ENCODE data around the gene SLC4A4. TPM values are rescaled to one million over a fixed set of nuclear protein-coding genes. Genes with fewer than 3 reads are reported as not detected.
"Not testable (repeated sequence)": the region's sequence is repeated elsewhere in the genome, so short reads cannot be mapped to it uniquely, and the experiment has no call there.

The SLC4A4 gene
- total and polyA plus RNA-seq, 4 donors, result 0.13 to 6.2 (median 2.9) TPM

- DNase-seq, result peak in 1 of 2 donors; percentile 63
- peak; percentile 46 for ATAC-seq (ENCODE audit: low FRiP score)
- Histone ChIP-seq H3K9me3 (ENCODE audit: control insufficient read depth, low read length) (no peaks in the 10 kb centered on the region), H3K4me1 (ENCODE audit: control insufficient read depth in 1 of 2, insufficient read depth in 2 of 2, low read length in 2 of 2) (peaks cover 2 to 3% of the 10 kb centered on the region in 2 donors), H3K36me3 (ENCODE audit: control insufficient read depth in 1 of 2, insufficient read depth in 2 of 2, low read length in 1 of 2) (no peaks in the 10 kb centered on the region), H3K27ac (ENCODE audit: low read depth in 1 of 2, low read length in 2 of 2) (no peak overlapping the region), H3K4me3 (ENCODE audit: low read length in 2 of 2) (no peak overlapping the region), H3K27me3 (ENCODE audit: control insufficient read depth in 1 of 2, insufficient read depth in 2 of 2, low read length in 1 of 2) (no peaks in the 10 kb centered on the region)
- intact Hi-C loops (cut with DNase I), result loop anchor here in 1 of 2 donors (10.0 kb wide), 1 partner anchor 154 kb away; no protein-coding TSS in a partner anchor
- 4 to 6% methylated on average over 2 of the region's 2 CpGs for WGBS, 2 donors
Observed at GRCh38 chr4:71389149-71389827, 50.5 kb downstream of the SLC4A4 start.

DNA sequence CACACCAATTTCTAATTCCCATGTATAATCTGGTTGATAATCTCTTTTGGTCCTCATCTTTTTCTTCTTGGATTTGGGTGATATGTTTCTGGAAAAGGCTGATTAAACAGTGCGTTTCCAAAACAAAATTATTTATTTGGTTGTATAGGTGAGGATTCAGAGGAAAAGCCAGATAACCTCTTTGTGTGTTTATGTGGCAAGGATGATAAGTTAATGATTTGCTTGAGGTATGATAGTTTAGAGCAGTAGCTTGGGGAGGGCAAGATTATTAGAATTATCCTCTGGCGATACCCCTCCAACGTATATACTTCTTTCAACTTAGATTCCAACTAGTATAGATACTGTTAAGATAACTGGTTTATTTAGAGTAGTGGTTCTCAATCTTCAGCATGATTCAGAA lies 53.3 kb downstream of the SLC4A4 start:
- intact Hi-C loops (cut with DNase I), result no loop called here
- DNase-seq (no peak), ATAC-seq (ENCODE audit: low FRiP score) (no peak)
- no peak overlapping the region for H3K27ac ChIP-seq (ENCODE audit: low read depth in 1 of 2, low read length in 2 of 2)
- 96 to 98% methylated on average over 3 of the region's 3 CpGs for WGBS, 2 donors
- H3K27me3 ChIP-seq (ENCODE audit: control insufficient read depth in 1 of 2, insufficient read depth in 2 of 2, low read length in 1 of 2), result no peaks in the 10 kb centered on the region
- peaks cover 2 to 3% of the 10 kb centered on the region in 2 donors for H3K4me1 ChIP-seq (ENCODE audit: control insufficient read depth in 1 of 2, insufficient read depth in 2 of 2, low read length in 2 of 2)
- no peak overlapping the region for H3K4me3 ChIP-seq (ENCODE audit: low read length in 2 of 2)
- no peaks in the 10 kb centered on the region for H3K36me3 ChIP-seq (ENCODE audit: control insufficient read depth in 1 of 2, insufficient read depth in 2 of 2, low read length in 1 of 2)
- no peaks in the 10 kb centered on the region for H3K9me3 ChIP-seq (ENCODE audit: control insufficient read depth, low read length)

DNA sequence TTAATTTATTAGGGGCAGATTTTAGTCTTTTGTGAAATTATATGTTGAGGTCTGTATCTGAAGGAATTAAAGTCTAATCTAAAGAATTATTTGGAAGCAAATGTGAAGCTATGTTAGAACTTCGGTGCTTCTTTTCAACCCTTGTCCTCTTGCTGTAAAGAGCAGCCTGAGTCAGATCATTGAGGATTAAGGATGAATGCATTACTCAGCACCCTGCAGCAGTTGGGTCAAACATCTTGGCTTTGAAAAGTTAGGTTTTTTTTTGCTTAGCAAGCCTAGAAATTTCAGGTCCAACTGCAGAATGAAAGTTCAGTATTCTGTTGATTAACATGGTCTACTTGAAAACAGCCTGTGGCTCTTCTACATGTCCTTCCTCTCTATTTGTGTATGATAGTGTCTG lies 57.6 kb downstream of the SLC4A4 start:
- Histone ChIP-seq H3K9me3 (ENCODE audit: control insufficient read depth, low read length) (no peaks in the 10 kb centered on the region), H3K27ac (ENCODE audit: low read depth in 1 of 2, low read length in 2 of 2) (no peak overlapping the region), H3K27me3 (ENCODE audit: control insufficient read depth in 1 of 2, insufficient read depth in 2 of 2, low read length in 1 of 2) (no peaks in the 10 kb centered on the region), H3K36me3 (ENCODE audit: control insufficient read depth in 1 of 2, insufficient read depth in 2 of 2, low read length in 1 of 2) (no peaks in the 10 kb centered on the region), H3K4me3 (ENCODE audit: low read length in 2 of 2) (no peak overlapping the region), H3K4me1 (ENCODE audit: control insufficient read depth in 1 of 2, insufficient read depth in 2 of 2, low read length in 2 of 2) (no peaks in the 10 kb centered on the region)
- intact Hi-C loops (cut with DNase I), result no loop called here
- ATAC-seq (ENCODE audit: low FRiP score) (no peak), DNase-seq (no peak)
- WGBS, 2 donors, result 90 to 100% methylated on average over 1 of the region's 1 CpG

DNA sequence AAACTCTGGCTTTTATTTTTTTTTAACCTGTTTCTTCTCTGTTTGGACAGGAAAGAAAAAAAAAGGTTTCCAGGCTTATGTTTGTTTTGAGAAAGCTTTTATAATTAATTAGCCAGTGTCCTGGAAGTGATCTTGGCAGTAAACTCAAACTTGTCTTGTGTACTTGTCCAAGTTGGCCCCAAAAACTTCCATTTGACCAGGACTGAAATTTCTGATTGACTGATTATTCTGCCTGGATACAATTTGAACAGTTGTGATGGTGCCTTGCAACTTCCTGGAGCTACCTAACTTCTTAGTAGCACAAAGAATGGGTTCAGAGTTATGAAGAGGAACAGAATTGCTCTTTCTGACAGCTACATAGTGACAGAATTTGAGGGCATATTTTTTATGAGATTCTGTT lies 62.0 kb downstream of the SLC4A4 start:
- intact Hi-C loops (cut with DNase I), result no loop called here

DNA sequence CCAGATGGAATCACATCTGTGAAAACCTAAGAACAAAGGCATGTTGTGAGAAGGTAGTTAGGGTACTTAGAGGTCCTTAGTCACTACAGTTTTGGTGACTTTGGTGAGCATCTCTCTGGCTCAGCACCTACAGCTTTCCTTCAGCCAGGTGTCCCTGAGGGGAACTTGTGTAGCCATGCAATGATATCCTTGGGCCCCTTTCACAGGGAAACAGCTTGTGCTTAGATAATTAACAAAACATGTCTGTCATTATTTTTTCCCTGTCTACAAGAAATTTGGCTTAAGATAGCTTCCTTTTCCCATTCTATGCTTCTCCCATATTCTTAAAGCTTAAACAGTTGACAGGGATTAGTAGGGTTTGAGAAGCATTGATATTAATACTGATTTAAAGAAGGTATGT lies 63.8 kb downstream of the SLC4A4 start:
- Histone ChIP-seq H3K36me3 (ENCODE audit: control insufficient read depth in 1 of 2, insufficient read depth in 2 of 2, low read length in 1 of 2) (no peaks in the 10 kb centered on the region), H3K4me3 (ENCODE audit: low read length in 2 of 2) (no peak overlapping the region), H3K27me3 (ENCODE audit: control insufficient read depth in 1 of 2, insufficient read depth in 2 of 2, low read length in 1 of 2) (no peaks in the 10 kb centered on the region), H3K4me1 (ENCODE audit: control insufficient read depth in 1 of 2, insufficient read depth in 2 of 2, low read length in 2 of 2) (no peaks in the 10 kb centered on the region), H3K27ac (ENCODE audit: low read depth in 1 of 2, low read length in 2 of 2) (no peak overlapping the region), H3K9me3 (ENCODE audit: control insufficient read depth, low read length) (no peaks in the 10 kb centered on the region)
- DNase-seq, result no peak
- intact Hi-C loops (cut with DNase I), result no loop called here
- no peak for ATAC-seq (ENCODE audit: low FRiP score)

More for the DNA sequence above, 62.0 kb downstream of the SLC4A4 start:
- DNase-seq (no peak), ATAC-seq (ENCODE audit: low FRiP score) (no peak)
- H3K36me3 ChIP-seq (ENCODE audit: control insufficient read depth in 1 of 2, insufficient read depth in 2 of 2, low read length in 1 of 2), result no peaks in the 10 kb centered on the region
- H3K27ac ChIP-seq (ENCODE audit: low read depth in 1 of 2, low read length in 2 of 2), result no peak overlapping the region
- H3K4me1 ChIP-seq (ENCODE audit: control insufficient read depth in 1 of 2, insufficient read depth in 2 of 2, low read length in 2 of 2), result no peaks in the 10 kb centered on the region
- no peaks in the 10 kb centered on the region for H3K27me3 ChIP-seq (ENCODE audit: control insufficient read depth in 1 of 2, insufficient read depth in 2 of 2, low read length in 1 of 2)
- H3K4me3 ChIP-seq (ENCODE audit: low read length in 2 of 2), result no peak overlapping the region
- no peaks in the 10 kb centered on the region for H3K9me3 ChIP-seq (ENCODE audit: control insufficient read depth, low read length)

DNA sequence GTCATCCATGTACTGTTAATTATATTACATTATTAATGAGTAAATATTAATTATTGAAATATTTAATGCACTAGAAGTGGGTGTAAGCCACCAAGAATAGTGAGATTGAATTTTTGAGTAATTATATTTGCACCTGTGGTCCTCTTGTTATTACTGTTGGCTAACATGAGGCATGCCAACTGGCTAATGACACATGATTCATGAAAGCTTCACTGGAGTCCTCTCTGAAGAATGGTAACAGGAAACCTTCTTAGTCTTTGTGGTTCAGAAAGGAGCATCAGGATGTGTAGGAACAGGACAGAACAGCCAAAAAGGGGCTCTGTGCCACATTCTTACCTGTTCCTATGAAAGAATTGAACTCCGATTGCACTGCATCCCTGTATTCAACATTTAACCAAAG lies 65.2 kb downstream of the SLC4A4 start:
- Histone ChIP-seq H3K36me3 (ENCODE audit: control insufficient read depth in 1 of 2, insufficient read depth in 2 of 2, low read length in 1 of 2) (no peaks in the 10 kb centered on the region), H3K27ac (ENCODE audit: low read depth in 1 of 2, low read length in 2 of 2) (no peak overlapping the region), H3K27me3 (ENCODE audit: control insufficient read depth in 1 of 2, insufficient read depth in 2 of 2, low read length in 1 of 2) (no peaks in the 10 kb centered on the region), H3K4me3 (ENCODE audit: low read length in 2 of 2) (no peak overlapping the region), H3K9me3 (ENCODE audit: control insufficient read depth, low read length) (peaks cover 1% of the 10 kb centered on the region), H3K4me1 (ENCODE audit: control insufficient read depth in 1 of 2, insufficient read depth in 2 of 2, low read length in 2 of 2) (no peaks in the 10 kb centered on the region)
- ATAC-seq (ENCODE audit: low FRiP score) (no peak), DNase-seq (no peak)
- 91 to 98% methylated on average over 1 of the region's 1 CpG for WGBS, 2 donors
- intact Hi-C loops (cut with DNase I), result no loop called here

DNA sequence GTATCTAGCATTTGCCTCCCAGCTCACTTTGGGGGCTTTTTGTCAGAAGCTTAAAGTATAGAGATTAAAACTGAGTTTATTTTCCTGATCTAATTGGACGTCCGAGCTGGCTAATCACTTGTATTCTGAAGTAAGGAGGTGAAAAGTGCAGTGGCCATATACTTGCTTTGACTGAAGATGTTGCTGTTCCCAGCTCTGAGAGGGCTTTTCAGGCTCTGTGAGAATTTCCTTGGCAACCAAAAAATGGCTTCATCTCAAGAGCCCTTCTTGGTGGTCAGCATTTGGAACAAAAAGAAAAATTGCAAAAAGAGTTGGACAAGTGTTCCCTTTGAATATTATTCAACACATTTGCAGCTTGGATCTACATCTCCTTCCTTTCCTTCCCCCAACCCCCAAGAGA lies 67.0 kb downstream of the SLC4A4 start:
- Histone ChIP-seq H3K4me3 (ENCODE audit: low read length in 2 of 2) (no peak overlapping the region), H3K27ac (ENCODE audit: low read depth in 1 of 2, low read length in 2 of 2) (no peak overlapping the region), H3K27me3 (ENCODE audit: control insufficient read depth in 1 of 2, insufficient read depth in 2 of 2, low read length in 1 of 2) (no peaks in the 10 kb centered on the region), H3K4me1 (ENCODE audit: control insufficient read depth in 1 of 2, insufficient read depth in 2 of 2, low read length in 2 of 2) (no peaks in the 10 kb centered on the region), H3K9me3 (ENCODE audit: control insufficient read depth, low read length) (peaks cover 5% of the 10 kb centered on the region), H3K36me3 (ENCODE audit: control insufficient read depth in 1 of 2, insufficient read depth in 2 of 2, low read length in 1 of 2) (no peaks in the 10 kb centered on the region)
- DNase-seq (no peak), ATAC-seq (ENCODE audit: low FRiP score) (no peak)
- intact Hi-C loops (cut with DNase I), result no loop called here
- 67 to 74% methylated on average over 2 of the region's 2 CpGs for WGBS, 2 donors

DNA sequence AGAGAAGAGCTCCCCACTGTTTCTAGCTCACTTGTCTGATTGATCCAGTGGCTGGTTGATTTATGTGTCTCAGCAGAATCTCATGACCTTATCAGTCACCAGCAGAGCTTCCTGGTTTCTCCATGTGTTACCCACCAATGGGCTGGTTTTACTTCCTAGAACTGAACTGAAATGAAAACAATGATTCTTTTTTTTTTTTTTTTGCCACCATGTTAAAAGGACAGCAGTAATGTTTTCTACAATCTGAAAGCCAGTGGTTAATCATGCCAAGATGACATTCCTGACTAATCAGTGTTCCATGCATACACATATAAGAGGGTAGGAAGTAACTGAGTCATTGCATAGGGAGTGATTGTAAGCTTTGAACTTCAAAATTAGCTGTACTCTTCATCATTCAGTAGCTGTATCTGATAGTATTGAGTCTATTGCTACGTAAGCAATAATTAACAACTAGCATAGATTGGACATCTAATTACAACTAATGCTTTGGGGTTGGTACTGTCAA lies 67.7 kb downstream of the SLC4A4 start:
- intact Hi-C loops (cut with DNase I), result no loop called here
- Histone ChIP-seq H3K9me3 (ENCODE audit: control insufficient read depth, low read length) (peaks cover 5% of the 10 kb centered on the region), H3K36me3 (ENCODE audit: control insufficient read depth in 1 of 2, insufficient read depth in 2 of 2, low read length in 1 of 2) (no peaks in the 10 kb centered on the region), H3K27ac (ENCODE audit: low read depth in 1 of 2, low read length in 2 of 2) (no peak overlapping the region), H3K4me3 (ENCODE audit: low read length in 2 of 2) (no peak overlapping the region), H3K27me3 (ENCODE audit: control insufficient read depth in 1 of 2, insufficient read depth in 2 of 2, low read length in 1 of 2) (no peaks in the 10 kb centered on the region), H3K4me1 (ENCODE audit: control insufficient read depth in 1 of 2, insufficient read depth in 2 of 2, low read length in 2 of 2) (no peaks in the 10 kb centered on the region)
- ATAC-seq (ENCODE audit: low FRiP score) (no peak), DNase-seq (no peak)
- 96 to 100% methylated on average over 1 of the region's 1 CpG for WGBS, 2 donors

- H3K4me3 ChIP-seq (ENCODE audit: low read length in 2 of 2); H3K4me1 ChIP-seq (ENCODE audit: control insufficient read depth in 1 of 2, insufficient read depth in 2 of 2, low read length in 2 of 2); H3K27ac ChIP-seq (ENCODE audit: low read depth in 1 of 2, low read length in 2 of 2); H3K36me3 ChIP-seq (ENCODE audit: control insufficient read depth in 1 of 2, insufficient read depth in 2 of 2, low read length in 1 of 2); H3K9me3 ChIP-seq (ENCODE audit: control insufficient read depth, low read length); DNase-seq; ATAC-seq (ENCODE audit: low FRiP score); intact Hi-C loops (cut with DNase I); H3K27me3 ChIP-seq (ENCODE audit: control insufficient read depth in 1 of 2, insufficient read depth in 2 of 2, low read length in 1 of 2): not testable (repeated sequence)
Observed at GRCh38 chr4:71408961-71409360, 70.1 kb downstream of the SLC4A4 start.

Data from aorta (tissue), 5 donors.